ENCODE results near the gene RERE.

The RERE gene

GRCh38 chr1:8397511-8397910 lies 419.9 kb downstream of the RERE start:
- Histone ChIP-seq H3K27ac (ENCODE audit: low read depth, low read length) (peak overlapping the region; percentile 91), H3K27me3 (ENCODE audit: control insufficient read depth in 5 of 5, insufficient read depth in 4 of 5, low read length in 5 of 5) (no peaks in the 10 kb centered on the region), H3K36me3 (ENCODE audit: control insufficient read depth in 5 of 5, insufficient read depth in 5 of 5, low read length in 5 of 5) (peaks cover 3 to 28% (median 14%) of the 10 kb centered on the region in 5 donors), H3K9ac (ENCODE audit: low read length in 5 of 5) (peak overlapping the region in 3 of 5 donors; percentile 3 to 60 (median 16)), H3K9me3 (ENCODE audit: control insufficient read depth in 5 of 5, low read length in 5 of 5) (no peaks in the 10 kb centered on the region), H3K4me3 (ENCODE audit: low read depth in 1 of 5, low read length in 5 of 5) (peak overlapping the region in 4 of 5 donors; percentile 0 to 21 (median 11)), H3K4me1 (ENCODE audit: control insufficient read depth in 5 of 5, insufficient read depth in 5 of 5, low read length in 5 of 5) (peaks cover 17 to 46% (median 44%) of the 10 kb centered on the region in 5 donors)

GRCh38 chr1:8396786-8397406 lies 420.5 kb downstream of the RERE start:
- peak overlapping the region in 4 of 5 donors; percentile 0 to 21 (median 11) for H3K4me3 ChIP-seq (ENCODE audit: low read depth in 1 of 5, low read length in 5 of 5)
- H3K9ac ChIP-seq (ENCODE audit: low read length in 5 of 5) = peak overlapping the region in 3 of 5 donors; percentile 3 to 41 (median 16)
- H3K27me3 ChIP-seq (ENCODE audit: control insufficient read depth in 5 of 5, insufficient read depth in 4 of 5, low read length in 5 of 5) = no peaks in the 10 kb centered on the region
- H3K9me3 ChIP-seq (ENCODE audit: control insufficient read depth in 5 of 5, low read length in 5 of 5) = no peaks in the 10 kb centered on the region
- peaks cover 16 to 49% (median 47%) of the 10 kb centered on the region in 5 donors for H3K4me1 ChIP-seq (ENCODE audit: control insufficient read depth in 5 of 5, insufficient read depth in 5 of 5, low read length in 5 of 5)
- H3K27ac ChIP-seq (ENCODE audit: low read depth, low read length) = peak overlapping the region; percentile 91
- H3K36me3 ChIP-seq (ENCODE audit: control insufficient read depth in 5 of 5, insufficient read depth in 5 of 5, low read length in 5 of 5) = peaks cover 0 to 23% (median 9%) of the 10 kb centered on the region in 5 donors

GRCh38 chr1:8396083-8396785 lies 421.2 kb downstream of the RERE start:
- H3K36me3 ChIP-seq (ENCODE audit: control insufficient read depth in 5 of 5, insufficient read depth in 5 of 5, low read length in 5 of 5) = peaks cover 0 to 18% (median 6%) of the 10 kb centered on the region in 5 donors
- H3K4me1 ChIP-seq (ENCODE audit: control insufficient read depth in 5 of 5, insufficient read depth in 5 of 5, low read length in 5 of 5) = peaks cover 16 to 51% (median 48%) of the 10 kb centered on the region in 5 donors
- peak overlapping the region in 1 of 5 donors; percentile 18 for H3K4me3 ChIP-seq (ENCODE audit: low read depth in 1 of 5, low read length in 5 of 5)
- peak overlapping the region in 3 of 5 donors; percentile 2 to 41 (median 16) for H3K9ac ChIP-seq (ENCODE audit: low read length in 5 of 5)
- H3K9me3 ChIP-seq (ENCODE audit: control insufficient read depth in 5 of 5, low read length in 5 of 5) = no peaks in the 10 kb centered on the region
- H3K27me3 ChIP-seq (ENCODE audit: control insufficient read depth in 5 of 5, insufficient read depth in 4 of 5, low read length in 5 of 5) = no peaks in the 10 kb centered on the region
- peak overlapping the region; percentile 91 for H3K27ac ChIP-seq (ENCODE audit: low read depth, low read length)

GRCh38 chr1:8395433-8395866 lies 422.0 kb downstream of the RERE start:
- peaks cover 16 to 54% (median 53%) of the 10 kb centered on the region in 5 donors for H3K4me1 ChIP-seq (ENCODE audit: control insufficient read depth in 5 of 5, insufficient read depth in 5 of 5, low read length in 5 of 5)

GRCh38 chr1:8394456-8395321 lies 422.8 kb downstream of the RERE start:
- H3K4me1 ChIP-seq (ENCODE audit: control insufficient read depth in 5 of 5, insufficient read depth in 5 of 5, low read length in 5 of 5) = peaks cover 16 to 58% (median 54%) of the 10 kb centered on the region in 5 donors
- H3K27ac ChIP-seq (ENCODE audit: low read depth, low read length) = peak overlapping the region; percentile 91
- H3K36me3 ChIP-seq (ENCODE audit: control insufficient read depth in 5 of 5, insufficient read depth in 5 of 5, low read length in 5 of 5) = peaks cover 0 to 18% (median 12%) of the 10 kb centered on the region in 5 donors
- no peaks in the 10 kb centered on the region for H3K9me3 ChIP-seq (ENCODE audit: control insufficient read depth in 5 of 5, low read length in 5 of 5)
- no peak overlapping the region for H3K9ac ChIP-seq (ENCODE audit: low read length in 5 of 5)
- no peak overlapping the region for H3K4me3 ChIP-seq (ENCODE audit: low read depth in 1 of 5, low read length in 5 of 5)
- H3K27me3 ChIP-seq (ENCODE audit: control insufficient read depth in 5 of 5, insufficient read depth in 4 of 5, low read length in 5 of 5) = no peaks in the 10 kb centered on the region

More at GRCh38 chr1:8395433-8395866, 422.0 kb downstream of the RERE start:
- Histone ChIP-seq H3K4me3 (ENCODE audit: low read depth in 1 of 5, low read length in 5 of 5) (peak overlapping the region in 1 of 5 donors; percentile 18), H3K36me3 (ENCODE audit: control insufficient read depth in 5 of 5, insufficient read depth in 5 of 5, low read length in 5 of 5) (peaks cover 0 to 16% (median 6%) of the 10 kb centered on the region in 5 donors), H3K9ac (ENCODE audit: low read length in 5 of 5) (peak overlapping the region in 2 of 5 donors; percentile 20 to 41), H3K27ac (ENCODE audit: low read depth, low read length) (peak overlapping the region; percentile 91), H3K9me3 (ENCODE audit: control insufficient read depth in 5 of 5, low read length in 5 of 5) (no peaks in the 10 kb centered on the region), H3K27me3 (ENCODE audit: control insufficient read depth in 5 of 5, insufficient read depth in 4 of 5, low read length in 5 of 5) (no peaks in the 10 kb centered on the region)

GRCh38 chr1:8392522-8392921 lies 424.9 kb downstream of the RERE start:
- Histone ChIP-seq H3K9ac (ENCODE audit: low read length in 5 of 5) (no peak overlapping the region), H3K27me3 (ENCODE audit: control insufficient read depth in 5 of 5, insufficient read depth in 4 of 5, low read length in 5 of 5) (no peaks in the 10 kb centered on the region), H3K4me3 (ENCODE audit: low read depth in 1 of 5, low read length in 5 of 5) (no peak overlapping the region), H3K27ac (ENCODE audit: low read depth, low read length) (peak overlapping the region; percentile 45), H3K9me3 (ENCODE audit: control insufficient read depth in 5 of 5, low read length in 5 of 5) (no peaks in the 10 kb centered on the region), H3K4me1 (ENCODE audit: control insufficient read depth in 5 of 5, insufficient read depth in 5 of 5, low read length in 5 of 5) (peaks cover 9 to 49% (median 44%) of the 10 kb centered on the region in 5 donors), H3K36me3 (ENCODE audit: control insufficient read depth in 5 of 5, insufficient read depth in 5 of 5, low read length in 5 of 5) (peaks cover 4 to 28% (median 19%) of the 10 kb centered on the region in 5 donors)

GRCh38 chr1:8390707-8391106 lies 426.7 kb downstream of the RERE start:
- Histone ChIP-seq H3K9ac (ENCODE audit: low read length in 5 of 5) (no peak overlapping the region), H3K9me3 (ENCODE audit: control insufficient read depth in 5 of 5, low read length in 5 of 5) (no peaks in the 10 kb centered on the region), H3K4me3 (ENCODE audit: low read depth in 1 of 5, low read length in 5 of 5) (no peak overlapping the region), H3K27ac (ENCODE audit: low read depth, low read length) (no peak overlapping the region), H3K27me3 (ENCODE audit: control insufficient read depth in 5 of 5, insufficient read depth in 4 of 5, low read length in 5 of 5) (no peaks in the 10 kb centered on the region), H3K36me3 (ENCODE audit: control insufficient read depth in 5 of 5, insufficient read depth in 5 of 5, low read length in 5 of 5) (peaks cover 4 to 28% (median 19%) of the 10 kb centered on the region in 5 donors), H3K4me1 (ENCODE audit: control insufficient read depth in 5 of 5, insufficient read depth in 5 of 5, low read length in 5 of 5) (peaks cover 1 to 43% (median 40%) of the 10 kb centered on the region in 5 donors)

GRCh38 chr1:8389958-8390535 lies 427.4 kb downstream of the RERE start:
- H3K36me3 ChIP-seq (ENCODE audit: control insufficient read depth in 5 of 5, insufficient read depth in 5 of 5, low read length in 5 of 5) = peaks cover 4 to 24% (median 17%) of the 10 kb centered on the region in 5 donors
- H3K4me3 ChIP-seq (ENCODE audit: low read depth in 1 of 5, low read length in 5 of 5) = no peak overlapping the region
- no peak overlapping the region for H3K9ac ChIP-seq (ENCODE audit: low read length in 5 of 5)
- H3K27me3 ChIP-seq (ENCODE audit: control insufficient read depth in 5 of 5, insufficient read depth in 4 of 5, low read length in 5 of 5) = no peaks in the 10 kb centered on the region
- no peaks in the 10 kb centered on the region for H3K9me3 ChIP-seq (ENCODE audit: control insufficient read depth in 5 of 5, low read length in 5 of 5)
- H3K27ac ChIP-seq (ENCODE audit: low read depth, low read length) = no peak overlapping the region
- peaks cover 1 to 46% (median 41%) of the 10 kb centered on the region in 5 donors for H3K4me1 ChIP-seq (ENCODE audit: control insufficient read depth in 5 of 5, insufficient read depth in 5 of 5, low read length in 5 of 5)

GRCh38 chr1:8388732-8389562 lies 428.5 kb downstream of the RERE start:
- Histone ChIP-seq H3K4me1 (ENCODE audit: control insufficient read depth in 5 of 5, insufficient read depth in 5 of 5, low read length in 5 of 5) (peaks cover 7 to 57% (median 48%) of the 10 kb centered on the region in 5 donors), H3K27me3 (ENCODE audit: control insufficient read depth in 5 of 5, insufficient read depth in 4 of 5, low read length in 5 of 5) (no peaks in the 10 kb centered on the region)

More at GRCh38 chr1:8388732-8389562, 428.5 kb downstream of the RERE start:
- H3K4me3 ChIP-seq (ENCODE audit: low read depth in 1 of 5, low read length in 5 of 5) = no peak overlapping the region
- no peak overlapping the region for H3K9ac ChIP-seq (ENCODE audit: low read length in 5 of 5)
- H3K9me3 ChIP-seq (ENCODE audit: control insufficient read depth in 5 of 5, low read length in 5 of 5) = no peaks in the 10 kb centered on the region
- H3K27ac ChIP-seq (ENCODE audit: low read depth, low read length) = no peak overlapping the region
- peaks cover 4 to 25% (median 19%) of the 10 kb centered on the region in 5 donors for H3K36me3 ChIP-seq (ENCODE audit: control insufficient read depth in 5 of 5, insufficient read depth in 5 of 5, low read length in 5 of 5)
